RWPE1 (cell line): ENCODE results near the gene VPS29.
"Not testable (repeated sequence)": the region's sequence is repeated elsewhere in the genome, so short reads cannot be mapped to it uniquely, and the experiment has no call there.

ENCODE experiments used
- CTCF ChIA-PET: fragments of 350-600 bp; sonication (Branson Sonifier 250); formaldehyde crosslinking; extraction: SDS; loops from one replicate; lab custom pipeline; 2021; lab: Yijun Ruan, JAX
- POLR2A ChIA-PET: fragments of 400-600 bp; formaldehyde crosslinking; extraction: SDS; loops from one replicate; lab custom pipeline; 2020; ENCODE audit warnings: antibody characterized with exemption; ENCODE audit not compliant: low non-redundant PET; lab: Yijun Ruan, JAX
- DNase-seq: peaks from one replicate; pipeline ENCODE4 v3.0.0; 2012; ENCODE audit warnings: low spot score
- H3K27ac ChIP-seq: fragments of 450-650 bp; 2 replicates; pipeline ENCODE4 v1.5.1; 2017
- CTCF ChIP-seq: fragments of 450-650 bp; conservative IDR thresholded peaks from 2 replicates; pipeline ENCODE4 v1.5.1; 2017; ENCODE audit warnings: low read depth, mild to moderate bottlenecking

Gene VPS29

GRCh38 chr12:110530511-110530910 is 28.6 kb upstream of the VPS29 start:
- no peak overlapping the region for H3K27ac ChIP-seq
- ChIA-PET POLR2A (no interaction called here), CTCF (no interaction called here)
- no peak for DNase-seq
- TF ChIP-seq CTCF, result no peak

GRCh38 chr12:110528277-110528839 is 26.4 kb upstream of the VPS29 start:
- ChIA-PET CTCF (interaction anchor here (0.6 kb wide), 1 partner anchor 10 kb away, joined by 5 read pairs; no protein-coding TSS in a partner anchor), POLR2A (no interaction called here)
- H3K27ac ChIP-seq, result no peak overlapping the region
- no peak for TF ChIP-seq CTCF
- DNase-seq, result no peak

GRCh38 chr12:110520876-110521712 is 19.2 kb upstream of the VPS29 start:
- POLR2A ChIA-PET, CTCF ChIA-PET, DNase-seq: not testable (repeated sequence)
- H3K27ac ChIP-seq, result peak overlapping the region; percentile 28; the same call in 1 of the 2 replicates

- H3K27ac ChIP-seq, DNase-seq, POLR2A ChIA-PET: not testable (repeated sequence)
- CTCF ChIA-PET, result interaction anchor here (0.6 kb wide), 1 partner anchor 11 kb away, joined by 5 read pairs; no protein-coding TSS in a partner anchor
These were observed 16.1 kb upstream of the VPS29 start for GRCh38 chr12:110518014-110518413.

GRCh38 chr12:110516995-110517394 is 15.1 kb upstream of the VPS29 start:
- no peak overlapping the region for H3K27ac ChIP-seq
- no peak for TF ChIP-seq CTCF
- POLR2A ChIA-PET, result no interaction called here
- no peak for DNase-seq
- CTCF ChIA-PET, result no interaction called here

- CTCF ChIA-PET, result no interaction called here
- no peak for TF ChIP-seq CTCF
- POLR2A ChIA-PET, result no interaction called here
These were observed 12.5 kb upstream of the VPS29 start for GRCh38 chr12:110514363-110514762.

GRCh38 chr12:110513842-110514241 is 11.9 kb upstream of the VPS29 start:
- CTCF ChIA-PET, result interaction anchor here (0.6 to 1.5 kb wide), 5 partner anchors 15 to 89 kb away, joined by 3 to 8 read pairs (median 6); no protein-coding TSS in a partner anchor
- no peak for TF ChIP-seq CTCF
- POLR2A ChIA-PET, result no interaction called here

More at GRCh38 chr12:110514363-110514762, 12.5 kb upstream of the VPS29 start:
- DNase-seq, result no peak
- H3K27ac ChIP-seq, result no peak overlapping the region

More at GRCh38 chr12:110513842-110514241, 11.9 kb upstream of the VPS29 start:
- no peak overlapping the region for H3K27ac ChIP-seq
- DNase-seq, result no peak
